ENCODE data around the gene PAOX.

PAOX gene

GRCh38 chr10:133379152-133379800, at the start of gene PAOX:
PAOX (plus strand) TSS chr10:133379262; CDS start chr10:133379317, 55 bp downstream.
- DNase-seq (ENCODE audit: low spot score) = peak; percentile 77

DNA sequence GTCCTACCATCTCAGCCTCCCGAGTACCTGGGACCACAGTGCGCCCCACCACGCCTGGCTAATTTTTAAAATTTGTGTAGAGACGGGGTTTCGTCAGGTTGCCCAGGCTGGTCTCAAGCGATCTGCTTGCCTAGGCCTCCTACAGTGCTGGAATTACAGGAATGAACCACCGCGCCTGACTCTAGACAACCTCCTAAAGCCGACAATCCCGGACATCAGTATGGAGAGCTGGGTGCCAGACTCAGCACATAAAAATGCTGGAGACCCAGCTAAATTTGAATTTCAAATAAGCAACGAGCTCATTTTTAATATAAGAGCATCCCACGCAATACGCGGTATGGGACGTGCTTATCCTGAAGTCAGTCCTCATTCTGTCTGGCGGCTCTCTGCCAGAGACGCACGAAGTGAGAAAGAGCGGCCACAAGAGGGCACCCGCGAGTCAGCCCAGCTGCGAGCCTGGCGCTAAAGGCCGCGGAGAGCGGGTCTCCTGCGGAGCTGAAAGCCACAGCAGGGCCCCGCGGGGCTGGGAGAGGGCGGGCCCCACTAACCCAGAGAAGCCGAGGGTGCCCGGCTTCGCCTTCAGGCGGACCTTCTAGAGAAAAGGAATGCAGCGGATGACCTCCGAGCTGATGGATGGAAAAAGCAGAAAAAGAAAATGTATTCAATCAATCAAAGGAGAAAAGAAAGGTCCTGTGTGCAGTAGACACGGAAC, 49.4 kb upstream of the PAOX start:
- peak; percentile 80 for DNase-seq (ENCODE audit: low spot score)

DNA sequence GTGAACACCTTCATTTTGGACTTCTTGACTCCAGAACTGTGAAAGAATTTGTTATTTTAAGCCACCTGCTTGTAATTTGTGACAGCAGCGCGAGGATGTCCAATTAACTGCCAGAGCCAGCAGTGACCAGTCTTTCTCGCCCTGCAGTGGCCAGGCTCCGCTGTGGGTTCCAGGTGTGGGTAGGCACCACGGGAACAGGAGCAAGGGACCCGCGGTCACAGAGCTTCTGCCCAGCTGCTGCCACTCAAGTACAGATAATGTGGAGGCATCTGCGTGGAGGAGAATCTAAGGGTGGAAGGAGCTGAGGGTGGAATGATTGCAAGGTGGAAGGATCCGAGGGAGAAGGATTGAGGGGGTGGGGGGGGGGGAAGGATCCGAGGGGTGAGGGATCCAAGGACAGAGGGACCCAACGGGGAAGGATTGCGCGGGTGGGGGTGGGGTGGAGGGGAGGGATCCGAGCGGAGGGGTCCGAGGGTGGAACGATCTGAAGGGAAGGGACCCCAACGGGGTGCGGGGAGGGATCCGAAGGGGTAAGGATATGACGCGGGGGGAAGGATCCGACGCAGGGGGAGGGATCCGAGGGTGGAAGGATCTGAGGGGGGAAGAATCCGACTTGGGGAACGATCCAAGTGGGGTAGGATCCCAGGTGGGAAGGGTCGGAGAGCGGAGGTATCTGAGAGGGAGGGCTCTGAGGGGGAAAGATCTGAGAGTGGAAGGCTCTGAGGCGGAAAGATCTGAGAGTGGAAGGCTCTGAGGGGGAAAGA, 45.9 kb upstream of the PAOX start:
- no peak for DNase-seq (ENCODE audit: low spot score)

- no peak for DNase-seq (ENCODE audit: low spot score)
Measured at GRCh38 chr10:133334503-133335245, 44.4 kb upstream of the PAOX start.

DNA sequence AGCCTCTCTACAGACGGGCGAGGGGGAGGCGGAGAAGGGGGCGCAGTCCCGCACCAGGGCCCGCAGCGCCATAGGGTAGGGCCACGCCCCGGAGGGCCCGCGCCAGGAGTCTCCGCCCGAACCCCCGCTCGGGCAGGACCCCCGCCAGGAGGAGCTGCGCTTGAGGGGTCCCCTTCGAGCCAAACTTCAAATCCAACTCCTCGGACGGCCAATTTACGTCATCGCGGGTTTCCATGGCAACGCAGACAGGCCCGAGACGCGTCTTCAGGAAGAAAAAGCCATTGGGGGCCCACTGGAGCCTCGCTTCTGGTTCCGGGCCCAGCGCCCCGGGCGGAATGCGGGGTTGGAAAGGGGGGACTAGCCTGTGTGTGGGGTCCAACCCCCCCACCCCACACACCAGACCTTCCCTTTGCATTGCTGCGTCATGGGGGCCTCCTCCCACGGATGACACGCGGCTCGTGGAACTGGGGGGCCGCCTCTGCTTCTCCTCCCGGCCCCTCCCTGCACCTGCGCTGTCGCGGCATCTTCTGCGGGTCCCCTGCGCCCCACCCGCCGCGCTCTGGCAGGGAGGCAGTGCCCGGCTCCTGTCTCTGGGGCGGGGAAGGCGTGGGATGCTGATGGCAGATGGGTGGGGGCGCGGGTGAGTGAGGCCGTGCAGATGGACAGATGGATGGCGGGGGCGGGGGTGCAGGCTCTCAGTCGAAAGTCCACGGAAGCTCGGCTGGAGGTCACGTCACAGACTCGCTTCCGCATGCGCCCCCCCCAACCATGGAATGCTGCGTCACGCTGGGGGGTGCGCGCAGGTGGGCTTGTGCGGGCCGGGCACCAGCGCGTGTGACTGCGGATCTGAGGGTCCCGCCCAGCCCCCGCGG, 43.6 kb upstream of the PAOX start:
- no peak for DNase-seq (ENCODE audit: low spot score)

DNA sequence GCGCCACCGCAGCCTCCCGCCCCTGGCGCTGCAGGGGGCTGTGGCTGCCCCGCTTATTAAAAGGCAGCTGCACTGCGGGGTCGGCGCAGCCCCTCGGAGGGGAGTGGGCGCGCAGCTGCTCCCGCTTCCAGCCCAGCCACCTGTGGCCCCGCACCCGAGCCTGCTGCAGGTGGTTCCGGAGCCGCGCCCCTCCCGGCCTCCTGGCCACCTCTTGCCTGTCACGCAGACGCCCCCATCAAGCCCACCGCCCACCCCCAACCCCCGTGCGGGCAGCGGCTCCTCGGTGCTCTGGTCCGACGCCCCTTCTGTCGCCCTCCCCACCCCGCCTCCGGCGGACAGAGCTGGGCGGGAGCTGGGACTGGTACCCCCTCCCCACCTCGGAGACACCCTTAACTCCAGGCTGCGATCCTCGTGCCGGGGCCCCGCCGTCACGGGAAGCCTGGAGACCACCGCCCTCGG, 42.9 kb upstream of the PAOX start:
- DNase-seq (ENCODE audit: low spot score) = no peak

GRCh38 chr10:133336577-133337369, 42.3 kb upstream of the PAOX start, which contains the start of gene CALY:
CALY (minus strand) TSS chr10:133336896; CDS start chr10:133328989, 7,907 bp downstream.
- no peak for DNase-seq (ENCODE audit: low spot score)

DNA sequence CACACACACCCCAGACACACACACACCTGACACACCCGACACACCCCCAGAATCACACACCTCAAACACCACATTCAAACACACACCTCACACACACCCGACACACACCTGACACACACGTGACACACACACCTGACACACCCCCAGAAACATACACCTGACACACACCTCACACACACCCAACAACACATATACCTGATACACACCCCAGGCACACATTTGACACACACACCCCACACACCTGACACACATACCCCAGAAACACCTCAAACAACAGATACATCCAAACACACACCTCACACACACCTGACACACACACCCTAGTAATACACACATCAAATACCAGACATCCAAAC, 41.7 kb upstream of the PAOX start:
- DNase-seq (ENCODE audit: low spot score) = no peak

- DNase-seq (ENCODE audit: low spot score) = no peak
Measured at GRCh38 chr10:133338080-133339071, 40.7 kb upstream of the PAOX start.

- DNase-seq (ENCODE audit: low spot score) = no peak
Measured at GRCh38 chr10:133339708-133340380, 39.2 kb upstream of the PAOX start.

DNA sequence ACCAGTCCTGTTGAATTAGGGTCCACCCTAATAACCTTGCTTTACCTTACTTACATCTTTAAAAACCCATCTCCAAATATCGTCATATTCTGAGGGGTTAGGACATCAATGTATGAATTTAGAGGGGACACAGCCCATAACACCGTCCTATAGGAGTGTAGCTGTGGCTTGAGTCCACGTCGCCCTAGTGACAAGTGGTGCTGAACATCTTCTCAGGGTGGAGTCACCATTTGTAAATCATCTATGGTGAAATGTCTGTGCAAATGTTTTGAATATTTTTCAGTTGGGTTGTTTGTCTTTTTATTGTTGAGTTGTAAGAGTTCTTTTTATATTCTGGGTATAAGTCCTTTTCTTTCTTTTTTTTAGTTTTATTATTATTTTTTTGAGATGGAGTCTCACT, 37.1 kb upstream of the PAOX start:
- no peak for DNase-seq (ENCODE audit: low spot score)

DNA sequence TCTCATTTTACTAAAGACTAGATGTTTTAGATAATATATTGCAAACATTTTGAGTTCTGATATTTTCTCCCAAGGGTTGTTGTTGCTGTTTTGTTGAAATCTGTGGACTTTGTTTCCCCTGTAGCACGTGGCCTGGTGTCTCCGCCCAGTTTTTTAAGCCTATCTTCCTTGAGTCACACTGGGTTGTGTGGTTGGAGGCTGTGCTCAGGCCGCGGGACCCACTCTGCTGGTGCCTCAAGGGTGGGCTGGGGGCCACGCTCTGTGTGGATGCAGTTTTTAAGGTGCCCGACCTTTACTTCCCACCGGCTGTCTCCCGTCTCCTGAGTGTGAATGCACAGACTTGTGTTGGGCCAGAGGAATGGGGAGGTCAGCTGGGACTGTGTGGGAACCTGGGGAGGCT, 36.1 kb upstream of the PAOX start:
- DNase-seq (ENCODE audit: low spot score) = no peak

DNA sequence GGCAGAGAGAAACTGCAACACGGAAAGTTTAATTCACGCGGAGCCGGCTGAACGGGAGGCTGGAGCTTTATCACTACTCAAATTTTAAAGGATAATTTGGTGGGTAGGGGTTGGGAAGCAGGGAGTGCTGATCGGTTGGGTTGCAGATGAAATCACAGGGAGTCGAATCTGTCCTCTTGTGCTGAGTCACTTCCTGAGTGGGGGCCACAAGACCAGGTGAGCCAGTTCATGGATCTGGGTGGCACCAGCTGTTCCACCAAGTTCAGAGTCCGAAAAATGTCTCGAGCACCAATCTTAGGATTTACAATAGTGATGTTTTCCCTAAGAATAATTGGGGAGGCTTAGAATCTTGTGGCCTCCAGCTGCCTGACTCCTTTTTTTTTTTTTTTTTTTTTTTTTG, 35.5 kb upstream of the PAOX start:
- no peak for DNase-seq (ENCODE audit: low spot score)

- no peak for DNase-seq (ENCODE audit: low spot score)
Measured at GRCh38 chr10:133344236-133344635, 34.8 kb upstream of the PAOX start.

DNA sequence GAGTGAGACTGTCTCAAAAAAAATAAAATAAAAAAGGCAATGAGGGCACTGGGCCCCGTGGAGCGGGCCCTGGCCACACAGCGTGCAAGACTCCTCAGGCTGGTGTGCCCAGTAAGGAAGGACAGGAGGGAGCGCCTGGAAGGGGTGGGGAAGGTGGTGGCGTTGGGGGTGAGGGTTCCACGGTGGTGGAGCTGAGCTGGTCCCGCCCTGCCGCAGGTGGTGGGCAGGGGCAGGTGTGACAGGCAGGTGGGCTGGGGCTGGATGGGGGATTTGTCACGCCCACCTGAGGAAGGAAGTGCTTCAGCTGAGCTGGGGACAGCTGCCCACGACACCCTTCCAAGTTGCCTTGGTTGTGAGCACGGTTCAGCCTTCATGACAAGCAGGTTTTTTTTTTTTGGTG, 32.6 kb upstream of the PAOX start:
- DNase-seq (ENCODE audit: low spot score) = no peak

DNA sequence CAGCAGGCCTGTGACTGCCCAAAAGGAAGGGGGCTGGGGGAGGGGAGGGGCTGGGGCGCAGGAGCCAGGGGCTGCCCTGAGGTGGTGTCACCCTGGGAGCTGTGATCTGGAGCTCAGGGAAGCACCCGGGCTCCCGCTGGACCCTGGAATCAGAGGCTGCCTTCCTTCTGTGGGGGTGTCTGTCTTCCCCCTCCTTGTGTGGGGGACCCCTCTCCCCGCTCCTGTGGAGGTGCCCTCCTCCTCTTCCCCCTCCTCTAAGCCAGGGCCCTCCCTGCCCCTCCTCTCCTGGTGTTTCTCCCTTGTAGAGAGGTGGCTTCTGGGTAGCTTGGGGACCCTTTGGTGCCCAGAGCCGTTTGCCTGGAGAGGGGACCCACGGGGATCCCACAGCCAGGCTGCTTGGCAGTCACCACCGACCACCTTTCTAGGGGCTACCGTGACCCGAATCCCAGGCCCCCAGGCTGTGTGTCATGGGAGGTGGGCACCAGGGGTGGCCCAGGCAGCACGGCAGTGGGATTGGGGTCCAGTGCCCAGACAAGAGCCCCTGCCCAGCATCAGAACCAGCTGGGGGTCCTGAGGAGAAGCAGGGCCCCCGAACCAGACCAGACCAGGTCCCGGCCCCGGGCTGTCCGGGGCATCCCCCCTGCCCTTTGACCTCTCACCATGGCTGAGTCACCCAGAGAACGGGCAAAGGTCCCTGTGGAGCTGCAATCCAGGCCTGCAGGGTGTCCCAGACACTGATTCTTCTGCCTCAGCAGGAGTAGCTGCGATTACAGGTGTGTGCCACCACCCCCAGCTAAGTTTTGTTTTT, 31.1 kb upstream of the PAOX start:
- DNase-seq (ENCODE audit: low spot score) = no peak

DNA sequence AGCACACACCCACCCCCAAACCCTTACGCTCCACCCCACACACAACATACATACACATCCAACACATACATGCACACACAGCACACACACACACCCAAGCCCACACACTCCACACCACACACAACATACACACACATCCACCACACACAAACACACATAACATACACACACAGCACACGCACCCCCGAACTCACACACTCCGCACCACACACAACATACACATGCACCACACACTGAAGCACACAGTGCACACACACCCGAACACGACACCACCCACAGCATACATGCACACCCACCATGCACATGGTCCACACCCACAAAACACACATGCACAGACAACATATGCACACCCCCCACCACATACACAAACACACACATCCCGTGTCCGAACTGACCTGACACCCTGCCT, 29.9 kb upstream of the PAOX start:
- no peak for DNase-seq (ENCODE audit: low spot score)

DNA sequence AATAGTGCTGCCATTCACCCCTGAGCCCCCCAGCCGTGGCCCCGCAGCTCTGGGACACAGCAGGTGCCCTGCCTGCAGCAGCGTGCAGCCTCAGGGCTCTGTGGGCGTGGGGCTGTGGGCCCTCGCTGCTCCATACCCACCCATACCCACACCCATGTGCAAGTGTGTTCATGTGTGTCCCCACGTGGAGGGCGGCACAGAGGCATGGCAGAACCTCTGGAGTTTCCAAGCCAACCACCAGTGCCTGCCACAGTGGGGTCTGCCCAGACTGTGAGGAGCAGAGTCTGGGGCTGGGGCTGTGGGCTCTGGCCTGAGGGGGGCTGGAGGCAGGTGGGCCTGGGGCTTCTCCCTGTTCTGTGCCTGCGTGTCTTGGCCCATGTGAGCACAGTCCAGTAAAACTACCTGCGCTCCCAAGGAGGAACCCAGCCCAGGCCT, 29.5 kb upstream of the PAOX start:
- no peak for DNase-seq (ENCODE audit: low spot score)

Data from globus pallidus (tissue), 1 donor.